ENCODE measurements around the gene SORBS1.
A peak's percentile ranks its signal among the peaks of the same experiment; 100 is the strongest.

SORBS1 gene

GRCh38 chr10:95564291-95564690 is 3.1 kb upstream of the SORBS1 start:
- DNase-seq: no peak

GRCh38 chr10:95562341-95562965 is 1.3 kb upstream of the SORBS1 start:
- no peak for DNase-seq

- no peak for DNase-seq
Observed at GRCh38 chr10:95561864-95562177, 650 bp upstream of the SORBS1 start.

- DNase-seq: peak; percentile 28 to 35 (median 34)
Observed at GRCh38 chr10:95560278-95561176, 644 bp downstream of the SORBS1 start.

GRCh38 chr10:95559896-95560277 is 1.3 kb downstream of the SORBS1 start:
- DNase-seq: no peak

GRCh38 chr10:95559471-95559870 is 1.7 kb downstream of the SORBS1 start:
- no peak for DNase-seq

- no peak for DNase-seq
Observed at GRCh38 chr10:95558593-95559320, 2.4 kb downstream of the SORBS1 start.

- no peak for DNase-seq
Observed at GRCh38 chr10:95556994-95557767, 4.0 kb downstream of the SORBS1 start.

GRCh38 chr10:95553674-95554073 is 7.5 kb downstream of the SORBS1 start:
- no peak for DNase-seq

GRCh38 chr10:95552679-95553342 is 8.4 kb downstream of the SORBS1 start:
- no peak for DNase-seq

- DNase-seq: no peak
Observed at GRCh38 chr10:95550073-95550672, 11.0 kb downstream of the SORBS1 start.

GRCh38 chr10:95547791-95548435 is 13.3 kb downstream of the SORBS1 start:
- no peak for DNase-seq

- DNase-seq: no peak
Observed at GRCh38 chr10:95547197-95547596, 14.0 kb downstream of the SORBS1 start.

GRCh38 chr10:95545981-95546380 is 15.2 kb downstream of the SORBS1 start:
- DNase-seq: no peak

GRCh38 chr10:95544783-95545500 is 16.2 kb downstream of the SORBS1 start:
- DNase-seq: no peak

- no peak for DNase-seq
Observed at GRCh38 chr10:95543459-95543858, 17.7 kb downstream of the SORBS1 start.

GRCh38 chr10:95542761-95543160 is 18.4 kb downstream of the SORBS1 start:
- no peak for DNase-seq

GRCh38 chr10:95542330-95542729 is 18.8 kb downstream of the SORBS1 start:
- no peak for DNase-seq

GRCh38 chr10:95540514-95541052 is 20.6 kb downstream of the SORBS1 start:
- no peak for DNase-seq

GRCh38 chr10:95539560-95540284 is 21.4 kb downstream of the SORBS1 start:
- no peak for DNase-seq
